IPS-18c (cell line): ENCODE measurements around the gene CRACDL.

Experiments used
- H3K4me3 ChIP-seq: 2 replicates; pipeline ENCODE4 v1.7.0; 2013; ENCODE audit warnings: low read depth, mild to moderate bottlenecking, low read length, moderate library complexity; ENCODE audit not compliant: insufficient read depth
- H3K9me3 ChIP-seq: one replicate; pipeline ENCODE4 v1.6.1; 2013; ENCODE audit warnings: mild to moderate bottlenecking, low read length, moderate library complexity; ENCODE audit not compliant: control insufficient read depth, insufficient read depth

Gene CRACDL

GRCh38 chr2:98854682-98855081 is 81.3 kb downstream of the CRACDL start:
- Histone ChIP-seq H3K4me3 (no peak overlapping the region), H3K9me3 (no peaks in the 10 kb centered on the region)

DNA sequence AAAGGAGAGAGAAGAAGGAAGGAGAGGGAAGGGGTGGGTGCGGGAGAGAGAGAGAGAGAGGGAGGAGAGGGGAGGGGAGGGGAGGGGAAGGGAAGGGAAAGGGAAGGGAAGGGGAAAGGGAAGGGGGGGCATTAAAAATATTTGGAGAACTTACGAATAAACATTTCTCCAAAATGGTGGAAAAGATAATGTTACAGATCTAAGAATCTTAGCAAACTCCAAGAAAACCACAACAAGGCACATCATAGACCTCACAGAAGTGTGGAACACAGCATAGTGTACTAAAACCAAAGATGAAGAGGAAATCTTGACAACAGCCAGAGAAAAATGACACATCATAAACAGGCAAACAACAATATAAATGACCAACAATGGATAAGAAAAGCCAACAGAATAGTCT is 83.1 kb downstream of the CRACDL start:
- no peaks in the 10 kb centered on the region for H3K9me3 ChIP-seq
- no peak overlapping the region for H3K4me3 ChIP-seq

DNA sequence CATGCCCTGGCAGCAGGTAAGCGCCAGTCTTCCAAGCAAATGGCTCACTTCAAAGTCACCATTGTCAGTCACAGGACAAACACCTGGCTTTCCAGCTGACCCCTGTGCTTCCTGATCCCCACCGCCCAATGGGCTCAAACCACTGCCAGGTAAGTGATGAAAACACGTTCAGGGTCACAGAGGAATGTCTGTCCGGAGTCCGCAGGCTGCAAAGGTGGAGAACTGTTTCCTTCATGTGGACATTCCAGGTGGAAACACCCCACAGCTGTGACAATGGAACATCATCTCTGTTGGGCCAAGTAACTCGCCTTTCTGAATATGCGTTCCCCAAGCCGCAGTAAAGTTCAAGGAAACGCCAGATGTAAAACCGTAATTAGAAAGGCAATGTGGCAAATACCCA is 86.0 kb downstream of the CRACDL start:
- no peak overlapping the region for H3K4me3 ChIP-seq
- no peaks in the 10 kb centered on the region for H3K9me3 ChIP-seq

DNA sequence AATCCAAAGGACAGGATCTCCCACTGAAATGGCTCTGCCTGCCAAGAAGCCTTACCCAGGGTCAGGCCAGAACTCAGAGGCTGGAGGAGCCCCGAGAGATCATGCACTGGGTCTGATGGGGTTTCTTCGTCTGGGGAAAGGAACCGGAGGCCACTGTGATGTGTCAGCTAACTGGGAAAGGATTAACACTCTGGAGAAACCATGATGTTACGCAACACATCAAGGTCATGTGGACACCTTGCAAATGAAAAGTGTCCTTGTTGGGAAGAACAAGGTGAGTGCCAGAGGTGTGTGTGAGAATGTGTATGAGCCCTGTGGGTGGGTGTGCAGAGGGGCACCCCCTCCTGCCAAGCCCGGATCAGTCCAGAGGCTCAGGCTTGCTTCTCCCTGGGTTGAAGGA is 86.9 kb downstream of the CRACDL start:
- Histone ChIP-seq H3K4me3 (no peak overlapping the region), H3K9me3 (no peaks in the 10 kb centered on the region)

- Histone ChIP-seq H3K9me3 (no peaks in the 10 kb centered on the region), H3K4me3 (no peak overlapping the region)
These were observed 88.2 kb downstream of the CRACDL start for GRCh38 chr2:98847853-98848252.

GRCh38 chr2:98846041-98846440 is 90.0 kb downstream of the CRACDL start:
- H3K9me3 ChIP-seq, result no peaks in the 10 kb centered on the region
- H3K4me3 ChIP-seq, result no peak overlapping the region

DNA sequence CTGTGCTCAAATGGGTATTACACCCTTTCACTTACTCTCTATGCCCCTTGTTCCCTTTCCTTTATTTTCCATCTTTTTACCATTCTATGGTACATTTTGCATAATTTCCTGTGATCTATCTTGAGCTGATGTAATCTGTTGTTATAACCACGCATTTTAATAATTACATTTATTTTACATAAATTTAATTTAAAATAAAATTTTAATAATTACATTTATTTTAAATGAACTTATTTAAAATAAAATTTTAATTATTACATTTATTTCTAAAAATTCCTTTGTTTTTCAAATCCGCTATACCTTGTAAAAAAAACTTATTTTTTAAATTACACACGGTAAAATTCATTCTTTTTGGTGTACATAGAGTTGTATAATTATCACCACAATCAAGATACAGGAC is 93.9 kb downstream of the CRACDL start:
- Histone ChIP-seq H3K9me3 (peaks cover 2% of the 10 kb centered on the region), H3K4me3 (no peak overlapping the region)

DNA sequence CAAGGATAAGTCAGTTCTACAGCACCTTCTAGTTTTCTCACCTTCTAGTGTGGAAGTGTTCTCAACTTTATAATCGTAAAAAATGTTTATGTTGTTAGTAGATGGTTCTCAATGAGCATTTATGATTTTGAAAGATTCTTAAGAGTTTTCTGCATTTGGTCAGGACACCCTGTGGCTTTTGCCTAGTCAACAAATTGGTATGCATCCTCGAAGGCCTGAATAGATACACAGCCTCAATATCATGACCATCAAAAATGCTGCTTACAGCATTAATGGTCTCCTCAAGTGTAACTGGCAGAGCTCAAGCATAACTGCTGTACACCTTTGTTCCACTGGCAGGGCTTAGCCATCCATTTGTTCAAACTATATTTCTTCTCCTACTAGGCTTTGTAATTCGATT is 96.7 kb downstream of the CRACDL start:
- Histone ChIP-seq H3K4me3 (no peak overlapping the region), H3K9me3 (peaks cover 2% of the 10 kb centered on the region)

- peaks cover 2% of the 10 kb centered on the region for H3K9me3 ChIP-seq
- H3K4me3 ChIP-seq, result no peak overlapping the region
These were observed 100.1 kb downstream of the CRACDL start for GRCh38 chr2:98835831-98836385.

DNA sequence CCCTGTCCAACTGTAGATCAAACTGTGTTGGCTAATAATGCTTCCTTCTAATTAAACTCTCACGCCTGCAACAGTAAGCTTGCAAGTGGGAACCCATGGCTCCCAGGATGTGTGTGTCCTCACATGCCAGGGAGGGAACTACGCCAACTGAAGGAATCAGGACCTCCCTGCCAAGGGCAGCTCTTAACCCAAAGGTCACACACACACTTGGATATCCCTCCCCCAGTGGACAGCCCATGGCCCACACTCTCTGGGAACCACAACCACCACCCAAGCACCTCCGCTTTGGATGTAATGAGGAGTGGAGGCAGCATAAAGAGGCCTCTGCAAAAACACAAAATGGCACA is 102.1 kb downstream of the CRACDL start:
- no peaks in the 10 kb centered on the region for H3K9me3 ChIP-seq

GRCh38 chr2:98833172-98833916 is 102.7 kb downstream of the CRACDL start:
- H3K4me3 ChIP-seq, result no peak overlapping the region
- H3K9me3 ChIP-seq, result no peaks in the 10 kb centered on the region

More for the DNA sequence above, 102.1 kb downstream of the CRACDL start:
- no peak overlapping the region for H3K4me3 ChIP-seq

- Histone ChIP-seq H3K9me3 (no peaks in the 10 kb centered on the region), H3K4me3 (no peak overlapping the region)
These were observed 103.9 kb downstream of the CRACDL start for GRCh38 chr2:98832172-98832571.

DNA sequence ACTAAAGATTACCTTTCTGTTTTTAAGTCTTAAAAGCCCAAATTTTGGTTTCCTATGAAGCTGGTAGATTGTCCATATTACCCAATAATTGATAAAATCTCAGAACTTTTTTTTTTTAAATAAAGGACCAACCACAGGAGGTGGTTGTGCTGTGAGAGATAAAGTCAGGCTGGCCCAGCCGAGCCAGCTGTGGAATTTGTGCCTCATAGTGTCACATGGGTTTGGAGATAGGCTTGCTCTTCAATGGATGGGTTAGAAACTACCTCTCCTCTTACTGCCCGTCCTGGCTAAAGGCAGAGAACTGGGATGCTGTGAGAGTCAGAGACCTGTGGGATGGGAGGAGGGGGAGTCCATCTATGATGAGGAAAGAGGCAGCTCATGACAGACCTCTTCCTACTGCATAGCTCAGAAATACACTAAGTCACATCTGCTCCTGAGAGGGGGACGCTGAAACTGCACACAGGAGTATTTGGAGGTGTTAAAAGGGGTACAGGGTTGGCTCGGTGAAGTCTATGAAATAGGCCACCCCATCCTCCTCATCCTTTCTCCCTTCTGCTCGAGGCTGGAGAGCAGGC is 105.4 kb downstream of the CRACDL start:
- H3K4me3 ChIP-seq, result no peak overlapping the region
- no peaks in the 10 kb centered on the region for H3K9me3 ChIP-seq

DNA sequence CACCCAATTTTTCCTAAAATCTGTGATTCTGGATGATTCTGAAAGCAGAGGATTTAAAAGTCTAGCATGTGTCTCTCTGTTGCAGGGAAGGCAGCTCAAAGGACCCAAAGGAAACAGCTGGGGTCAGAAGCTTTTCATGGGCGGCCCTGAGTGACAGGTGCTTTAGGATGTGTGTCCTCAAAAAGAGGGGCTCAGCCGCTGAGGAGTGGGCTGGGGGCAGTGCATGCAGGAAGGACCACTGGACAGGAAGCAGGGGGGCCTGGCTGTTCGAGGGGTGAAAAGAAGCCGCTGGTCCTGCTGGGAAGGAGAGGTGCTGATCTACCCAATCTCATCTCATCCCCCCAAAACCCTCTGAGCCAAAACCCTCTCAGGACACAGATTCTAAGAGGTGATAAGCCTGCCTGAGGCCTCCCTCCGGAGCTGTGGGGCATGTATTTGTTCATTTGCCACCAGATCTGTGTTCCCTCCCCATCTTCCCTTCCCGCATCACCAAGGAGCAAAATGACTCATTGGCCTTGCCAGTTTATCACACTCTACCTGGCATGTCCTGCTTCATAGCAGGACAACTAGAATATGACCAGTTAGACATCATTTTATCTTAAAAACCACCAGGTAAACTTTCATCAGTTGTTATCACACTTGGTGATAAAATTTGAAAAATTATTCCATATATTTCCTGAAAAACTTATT is 106.3 kb downstream of the CRACDL start:
- H3K9me3 ChIP-seq, result no peaks in the 10 kb centered on the region

DNA sequence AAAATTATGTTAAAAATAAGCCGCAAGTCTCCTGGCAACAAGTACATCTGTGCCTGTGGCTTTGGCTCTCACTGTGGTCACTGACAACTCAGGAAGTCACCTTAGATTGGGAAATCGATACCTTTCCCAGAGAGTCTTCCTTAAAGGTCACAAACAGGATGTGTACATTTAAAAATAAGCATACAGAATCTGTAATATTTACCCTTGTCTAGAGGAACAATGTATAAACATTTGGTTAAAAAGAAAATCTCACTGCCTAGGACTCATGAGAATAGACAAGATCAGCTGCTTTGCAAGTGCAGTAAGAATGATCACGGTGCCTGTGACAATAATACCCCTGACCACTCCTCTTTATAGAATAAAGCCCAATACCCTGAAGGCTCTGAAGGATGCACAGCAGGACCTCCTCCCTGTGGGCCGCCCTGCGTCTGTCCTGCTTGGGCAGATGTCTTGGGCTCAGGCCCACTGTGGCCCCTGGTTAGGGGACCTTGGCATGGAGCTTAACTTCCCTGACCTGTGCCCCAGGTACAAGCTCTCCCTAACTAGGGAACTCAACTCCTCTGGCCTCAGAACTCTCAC is 107.1 kb downstream of the CRACDL start:
- no peaks in the 10 kb centered on the region for H3K9me3 ChIP-seq
- no peak overlapping the region for H3K4me3 ChIP-seq

More for the DNA sequence above, 106.3 kb downstream of the CRACDL start:
- H3K4me3 ChIP-seq, result no peak overlapping the region

- no peak overlapping the region for H3K4me3 ChIP-seq
- H3K9me3 ChIP-seq, result no peaks in the 10 kb centered on the region
These were observed 107.7 kb downstream of the CRACDL start for GRCh38 chr2:98828369-98828744.

DNA sequence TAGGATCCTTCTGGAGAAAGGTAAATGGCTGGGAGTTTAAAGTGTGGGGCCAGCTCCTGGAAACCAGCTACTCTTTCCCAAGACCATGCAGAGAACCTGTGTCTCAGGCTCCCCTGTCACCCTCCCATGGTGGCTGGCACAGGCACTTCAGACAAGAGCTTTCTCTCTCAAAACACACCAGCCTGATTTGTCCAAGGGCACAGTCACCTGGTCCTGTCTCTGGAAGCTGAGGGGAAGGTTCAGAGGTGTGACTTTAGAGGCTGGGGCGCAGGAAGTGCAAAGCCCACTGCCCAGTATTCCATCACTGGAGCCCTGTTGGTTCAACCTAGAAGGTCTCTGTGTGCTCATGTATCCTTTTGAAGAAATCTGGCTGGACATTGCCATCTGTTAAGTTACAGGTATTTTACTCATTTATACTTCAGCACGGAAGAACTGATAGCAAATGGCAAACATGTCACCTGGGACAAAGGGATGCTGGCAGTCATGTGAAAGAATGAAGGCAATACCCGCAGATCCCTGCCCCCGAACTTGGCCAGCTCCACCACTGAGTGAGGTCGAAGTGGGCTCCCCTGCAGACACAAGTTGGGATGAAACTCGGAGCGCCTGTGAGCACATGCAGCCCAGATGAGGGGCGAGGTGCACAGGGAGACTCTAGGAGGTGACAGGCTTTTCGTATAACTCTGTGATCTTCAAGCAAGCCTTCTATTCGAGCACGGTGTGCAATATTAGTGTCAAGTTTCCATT is 108.2 kb downstream of the CRACDL start:
- Histone ChIP-seq H3K9me3 (no peaks in the 10 kb centered on the region), H3K4me3 (no peak overlapping the region)
